SK-N-SH (cell line): ENCODE data around the gene HMGCS1.

Source experiments
- CTCF ChIP-seq: fragments of 200-600 bp; sonication (generic); IDR thresholded peaks from 2 replicates; pipeline ENCODE4 v1.6.1; 2017; ENCODE audit warnings: antibody characterized with exemption, mild to moderate bottlenecking, moderate library complexity
- EP300 ChIP-seq, 2 experiments: IDR thresholded peaks; 2 replicates each; pipeline versions ENCODE4 v1.4.0 to v1.6.1; 2012; ENCODE audit warnings: borderline replicate concordance in 1 of 2, low read depth in 1 of 2, low read length in 1 of 2
- EZH2phosphoT487 ChIP-seq: fragments of 200-600 bp; sonication (generic); IDR thresholded peaks from 2 replicates; pipeline ENCODE4 v1.6.1; 2017; ENCODE audit warnings: low read depth, mixed run types, mild to moderate bottlenecking, antibody characterized with exemption, moderate library complexity, borderline replicate concordance
- GATA2 ChIP-seq: sonication (generic); formaldehyde crosslinking; IDR thresholded peaks from 2 replicates; pipeline ENCODE4 v1.5.0; 2020; ENCODE audit warnings: mild to moderate bottlenecking, missing genetic modification reagents
- IRF3 ChIP-seq: fragments of 150-350 bp; IDR thresholded peaks from 2 replicates; pipeline ENCODE4 v1.6.1; 2016; ENCODE audit warnings: mild to moderate bottlenecking, low read depth, low read length
- NFIC ChIP-seq: IDR thresholded peaks from 2 replicates; pipeline ENCODE4 v1.4.0; 2012; ENCODE audit warnings: borderline replicate concordance
- POLR2AphosphoS5 ChIP-seq: IDR thresholded peaks from 2 replicates; pipeline ENCODE4 v1.6.1; 2012; ENCODE audit warnings: low read depth, low read length
- SIN3A ChIP-seq: IDR thresholded peaks from 2 replicates; pipeline ENCODE4 v1.6.1; 2012; ENCODE audit warnings: low read depth, mild to moderate bottlenecking, low read length, moderate library complexity, borderline replicate concordance
- SMC3 ChIP-seq: IDR thresholded peaks from 2 replicates; pipeline ENCODE4 v1.6.1; 2012; ENCODE audit warnings: low read depth, low read length, improper control_type of control experiment
- TAF1 ChIP-seq: IDR thresholded peaks from 2 replicates; pipeline ENCODE4 v1.6.1; 2012; ENCODE audit warnings: low read depth, mild to moderate bottlenecking, low read length, moderate library complexity, borderline replicate concordance
- YY1 ChIP-seq: IDR thresholded peaks from 2 replicates; pipeline ENCODE4 v1.4.0; 2012; ENCODE audit warnings: low read depth, mild to moderate bottlenecking

- TF ChIP-seq CTCF (no peak), SMC3 (no peak), TAF1 (no peak), IRF3 (no peak), YY1 (no peak), EZH2phosphoT487 (no peak), SIN3A (no peak), NFIC (no peak), POLR2AphosphoS5 (no peak), EP300 (IDR thresholded peaks at IDR 0.05; ENCODE audit: borderline replicate concordance in 1 of 2, low read depth in 1 of 2, low read length in 1 of 2) (no peak), GATA2 (no peak)
These were observed 35.0 kb upstream of the HMGCS1 start for GRCh38 chr5:43348207-43348606.
